ENCODE results near the gene ZDHHC24. TPM values are rescaled to one million over a fixed set of nuclear protein-coding genes. Genes with fewer than 3 reads are reported as not detected.
A peak's percentile ranks its signal among the peaks of the same experiment; 100 is the strongest.

Gene ZDHHC24
- total and polyA plus RNA-seq, 8 donors, result 2.6 to 73.9 (median 7.3) TPM

GRCh38 chr11:66493130-66493529 is 52.7 kb downstream of the ZDHHC24 start:
- no peak for DNase-seq
- H3K4me3 ChIP-seq, result no peak overlapping the region
- intact Hi-C loops (cut with DNase I; ENCODE audit: low total_unique reads), result no loop called here
- H3K27me3 ChIP-seq, result no peaks in the 10 kb centered on the region
- H3K4me1 ChIP-seq, result no peaks in the 10 kb centered on the region
- no peaks in the 10 kb centered on the region for H3K9me3 ChIP-seq
- peaks cover 32 to 98% (median 96%) of the 10 kb centered on the region in 4 donors for H3K36me3 ChIP-seq
- TF ChIP-seq CTCF (IDR thresholded peaks at IDR 0.05) (no peak), POLR2A (IDR thresholded peaks at IDR 0.05) (no peak), EP300 (IDR thresholded peaks at IDR 0.05) (no peak), POLR2AphosphoS5 (IDR thresholded peaks at IDR 0.05) (no peak)
- no peak overlapping the region for H3K27ac ChIP-seq
- 94 to 99% (median 95%) methylated on average over 9 to 10 of the region's 10 CpGs for WGBS, 5 donors

GRCh38 chr11:66492161-66492865 is 53.5 kb downstream of the ZDHHC24 start:
- 88 to 94% (median 89%) methylated on average over 7 to 10 of the region's 10 CpGs for WGBS, 5 donors
- TF ChIP-seq CTCF (IDR thresholded peaks at IDR 0.05) (no peak), EP300 (IDR thresholded peaks at IDR 0.05) (no peak), POLR2AphosphoS5 (IDR thresholded peaks at IDR 0.05) (no peak), POLR2A (IDR thresholded peaks at IDR 0.05) (no peak)
- no peak for DNase-seq
- H3K4me1 ChIP-seq, result no peaks in the 10 kb centered on the region
- intact Hi-C loops (cut with DNase I; ENCODE audit: low total_unique reads), result no loop called here
- no peak overlapping the region for H3K4me3 ChIP-seq
- H3K36me3 ChIP-seq, result peaks cover 33 to 98% (median 96%) of the 10 kb centered on the region in 4 donors
- H3K27me3 ChIP-seq, result no peaks in the 10 kb centered on the region
- H3K27ac ChIP-seq, result no peak overlapping the region
- H3K9me3 ChIP-seq, result no peaks in the 10 kb centered on the region

- Histone ChIP-seq H3K27me3 (no peaks in the 10 kb centered on the region), H3K4me3 (no peak overlapping the region), H3K27ac (no peak overlapping the region), H3K36me3 (peaks cover 35 to 98% (median 96%) of the 10 kb centered on the region in 4 donors), H3K9me3 (no peaks in the 10 kb centered on the region), H3K4me1 (no peaks in the 10 kb centered on the region)
- DNase-seq, result no peak
- intact Hi-C loops (cut with DNase I; ENCODE audit: low total_unique reads), result no loop called here
- peak in 1 of 7 experiments; percentile 9 for TF ChIP-seq CTCF (IDR thresholded peaks at IDR 0.05)
- TF ChIP-seq EP300 (IDR thresholded peaks at IDR 0.05), result no peak
- WGBS, 5 donors, result 61 to 77% (median 74%) methylated on average over 15 to 20 of the region's 20 CpGs
Measured at GRCh38 chr11:66491315-66491935, 54.4 kb downstream of the ZDHHC24 start.

- Histone ChIP-seq H3K9me3 (no peaks in the 10 kb centered on the region), H3K4me1 (no peaks in the 10 kb centered on the region), H3K36me3 (peaks cover 35 to 98% (median 96%) of the 10 kb centered on the region in 4 donors), H3K27ac (no peak overlapping the region), H3K27me3 (no peaks in the 10 kb centered on the region), H3K4me3 (no peak overlapping the region)
- intact Hi-C loops (cut with DNase I; ENCODE audit: low total_unique reads), result no loop called here
- no peak for TF ChIP-seq EP300 (IDR thresholded peaks at IDR 0.05)
- no peak for TF ChIP-seq CTCF (IDR thresholded peaks at IDR 0.05)
- no peak for TF ChIP-seq POLR2AphosphoS5 (IDR thresholded peaks at IDR 0.05)
- TF ChIP-seq POLR2A (IDR thresholded peaks at IDR 0.05), result no peak
- 80 to 93% (median 87%) methylated on average over 7 of the region's 7 CpGs for WGBS, 5 donors
- no peak for DNase-seq
Measured at GRCh38 chr11:66489636-66490035, 56.2 kb downstream of the ZDHHC24 start.
